Measurements from ENCODE around the gene INSR.
"Not testable (repeated sequence)": the region's sequence is repeated elsewhere in the genome, so short reads cannot be mapped to it uniquely, and the experiment has no call there.

Gene INSR

GRCh38 chr19:7312816-7313215 lies 18.6 kb upstream of the INSR start:
- DNase-seq (ENCODE audit: low read depth in 2 of 2), result no peak
- TF ChIP-seq CTCF (IDR thresholded peaks at IDR 0.05; ENCODE audit: low read depth, low read length), result no peak
- no peak overlapping the region for H3K4me3 ChIP-seq (replicated peaks in 1 of 2; ENCODE audit: low read depth in 2 of 2, low read length in 2 of 2)

- no peak for DNase-seq (ENCODE audit: low read depth in 2 of 2)
- TF ChIP-seq CTCF (IDR thresholded peaks at IDR 0.05; ENCODE audit: low read depth, low read length), result no peak
Measured at GRCh38 chr19:7311911-7312310, 17.7 kb upstream of the INSR start.

GRCh38 chr19:7308327-7308726 lies 14.1 kb upstream of the INSR start:
- DNase-seq (ENCODE audit: low read depth in 2 of 2); H3K4me3 ChIP-seq (replicated peaks in 1 of 2; ENCODE audit: low read depth in 2 of 2, low read length in 2 of 2): not testable (repeated sequence)

More at GRCh38 chr19:7311911-7312310, 17.7 kb upstream of the INSR start:
- H3K4me3 ChIP-seq (replicated peaks in 1 of 2; ENCODE audit: low read depth in 2 of 2, low read length in 2 of 2), result no peak overlapping the region

GRCh38 chr19:7307590-7308218 lies 13.5 kb upstream of the INSR start:
- DNase-seq (ENCODE audit: low read depth in 2 of 2), result no peak
- TF ChIP-seq CTCF (IDR thresholded peaks at IDR 0.05; ENCODE audit: low read depth, low read length), result no peak
- H3K4me3 ChIP-seq (replicated peaks in 1 of 2; ENCODE audit: low read depth in 2 of 2, low read length in 2 of 2), result no peak overlapping the region

GRCh38 chr19:7304200-7304599 lies 10.0 kb upstream of the INSR start:
- no peak for TF ChIP-seq CTCF (IDR thresholded peaks at IDR 0.05; ENCODE audit: low read depth, low read length)
- no peak overlapping the region for H3K4me3 ChIP-seq (replicated peaks in 1 of 2; ENCODE audit: low read depth in 2 of 2, low read length in 2 of 2)
- no peak for DNase-seq (ENCODE audit: low read depth in 2 of 2)

- no peak for DNase-seq (ENCODE audit: low read depth in 2 of 2)
- no peak for TF ChIP-seq CTCF (IDR thresholded peaks at IDR 0.05; ENCODE audit: low read depth, low read length)
Measured at GRCh38 chr19:7303470-7303869, 9.3 kb upstream of the INSR start.

GRCh38 chr19:7301525-7301924 lies 7.3 kb upstream of the INSR start:
- no peak for TF ChIP-seq CTCF (IDR thresholded peaks at IDR 0.05; ENCODE audit: low read depth, low read length)
- H3K4me3 ChIP-seq (replicated peaks in 1 of 2; ENCODE audit: low read depth in 2 of 2, low read length in 2 of 2), result no peak overlapping the region
- no peak for DNase-seq (ENCODE audit: low read depth in 2 of 2)

More at GRCh38 chr19:7303470-7303869, 9.3 kb upstream of the INSR start:
- no peak overlapping the region for H3K4me3 ChIP-seq (replicated peaks in 1 of 2; ENCODE audit: low read depth in 2 of 2, low read length in 2 of 2)
